ENCODE data around the gene FUNDC1. TPM values are rescaled to one million over a fixed set of nuclear protein-coding genes. Genes with fewer than 3 reads are reported as not detected.

The FUNDC1 gene
- total RNA-seq, 1 experiment from 2014 or later, result 20.9 TPM

GRCh38 chrX:44483965-44484606, 58.6 kb downstream of the FUNDC1 start:
- H3K27ac ChIP-seq (ENCODE audit: insufficient read length, low read depth, low read length), result no peak overlapping the region
- H2BK120ac ChIP-seq (ENCODE audit: low read depth, low read length, poor library complexity, severe bottlenecking), result no peak overlapping the region
- H4K8ac ChIP-seq (replicated peaks; ENCODE audit: insufficient read length, low read depth, low read length), result no peak overlapping the region
- no peak overlapping the region for H3K4ac ChIP-seq (ENCODE audit: low read depth, low read length)
- Mint-ChIP-seq H3K27ac (no peak overlapping the region), H3K36me3 (ENCODE audit: insufficient read depth in 1 of 3, low read depth in 3 of 3) (peaks cover 0 to 2% (median 0%) of the 10 kb centered on the region in 3 experiments; a peak in 4 of 7 replicates), H3K9me3 (peaks cover 68 to 71% of the 10 kb centered on the region in 2 experiments), H3K4me3 (no peak overlapping the region), H3K27me3 (ENCODE audit: low read depth) (peaks cover 2% of the 10 kb centered on the region; the same call in 1 of the 2 replicates), H3K4me1 (no peaks in the 10 kb centered on the region)
- H4K91ac ChIP-seq (ENCODE audit: insufficient read length, low read depth, low read length), result no peak overlapping the region
- H3K4me2 ChIP-seq (ENCODE audit: insufficient read depth, insufficient read length, low read length), result no peak overlapping the region
- no peak overlapping the region for H4K5ac ChIP-seq (ENCODE audit: insufficient read length, low read depth, low read length)
- no peaks in the 10 kb centered on the region for H4K20me1 ChIP-seq (ENCODE audit: control insufficient read depth, insufficient read depth, insufficient read length)
- WGBS (ENCODE audit: extremely low coverage, insufficient read length, low lambda C conversion rate), result no CpG with 5 or more reads among the region's 8 CpGs
- H3K56ac ChIP-seq (ENCODE audit: insufficient read length, low read depth, low read length), result no peak overlapping the region
- H3K9ac ChIP-seq (ENCODE audit: extremely low read depth, insufficient read length, low read length), result no peak overlapping the region
- H3K14ac ChIP-seq (ENCODE audit: insufficient read depth, low read length), result no peak overlapping the region
- H2BK15ac ChIP-seq (ENCODE audit: low read depth, low read length), result no peak overlapping the region
- no peak overlapping the region for H2AK5ac ChIP-seq (ENCODE audit: insufficient read length, low read length)
- H3K27me3 ChIP-seq (ENCODE audit: insufficient read depth, low read length), result no peaks in the 10 kb centered on the region
- H3K18ac ChIP-seq (ENCODE audit: insufficient read length, low read depth, low read length), result no peak overlapping the region
- no peak overlapping the region for H2AFZ ChIP-seq (ENCODE audit: low read length)
- H2BK5ac ChIP-seq (ENCODE audit: insufficient read length, low read length), result no peak overlapping the region
- no peaks in the 10 kb centered on the region for H3K4me1 ChIP-seq (ENCODE audit: insufficient read depth, low read length)
- H2BK20ac ChIP-seq (ENCODE audit: low read depth, low read length, poor library complexity, severe bottlenecking), result no peak overlapping the region
- no peak overlapping the region for H2BK12ac ChIP-seq (ENCODE audit: insufficient read length, low read depth, low read length)
- peaks cover 14% of the 10 kb centered on the region for H3K9me3 ChIP-seq (ENCODE audit: control insufficient read depth, low read depth, low read length)
- no peak overlapping the region for H3K23ac ChIP-seq (ENCODE audit: insufficient read length, low read depth, low read length)
- no peaks in the 10 kb centered on the region for H3K23me2 ChIP-seq (ENCODE audit: insufficient read length, low read depth, low read length, poor library complexity, severe bottlenecking)
- no peaks in the 10 kb centered on the region for H3K79me2 ChIP-seq (ENCODE audit: insufficient read depth, low read length)
- no peaks in the 10 kb centered on the region for H3K79me1 ChIP-seq (ENCODE audit: insufficient read depth, low read depth, low read length, poor library complexity, severe bottlenecking)
- TF ChIP-seq, protein P1, sequence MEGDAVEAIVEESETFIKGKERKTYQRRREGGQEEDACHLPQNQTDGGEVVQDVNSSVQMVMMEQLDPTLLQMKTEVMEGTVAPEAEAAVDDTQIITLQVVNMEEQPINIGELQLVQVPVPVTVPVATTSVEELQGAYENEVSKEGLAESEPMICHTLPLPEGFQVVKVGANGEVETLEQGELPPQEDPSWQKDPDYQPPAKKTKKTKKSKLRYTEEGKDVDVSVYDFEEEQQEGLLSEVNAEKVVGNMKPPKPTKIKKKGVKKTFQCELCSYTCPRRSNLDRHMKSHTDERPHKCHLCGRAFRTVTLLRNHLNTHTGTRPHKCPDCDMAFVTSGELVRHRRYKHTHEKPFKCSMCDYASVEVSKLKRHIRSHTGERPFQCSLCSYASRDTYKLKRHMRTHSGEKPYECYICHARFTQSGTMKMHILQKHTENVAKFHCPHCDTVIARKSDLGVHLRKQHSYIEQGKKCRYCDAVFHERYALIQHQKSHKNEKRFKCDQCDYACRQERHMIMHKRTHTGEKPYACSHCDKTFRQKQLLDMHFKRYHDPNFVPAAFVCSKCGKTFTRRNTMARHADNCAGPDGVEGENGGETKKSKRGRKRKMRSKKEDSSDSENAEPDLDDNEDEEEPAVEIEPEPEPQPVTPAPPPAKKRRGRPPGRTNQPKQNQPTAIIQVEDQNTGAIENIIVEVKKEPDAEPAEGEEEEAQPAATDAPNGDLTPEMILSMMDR (conservative IDR thresholded peaks at IDR 0.05), result no peak
- no peak overlapping the region for H3T11ph ChIP-seq (ENCODE audit: low read length)
- DNase-seq, result no peak
